Activated CD4-positive, alpha-beta T cell treated with anti-CD3 and anti-CD28 coated beads, Interleukin-2, amount 10 ng/mL, durations not matched to agents 7 days and 5 days (primary cell): ENCODE measurements around the gene FAM222B. TPM values are rescaled to one million over a fixed set of nuclear protein-coding genes. Genes with fewer than 3 reads are reported as not detected.
"Not testable (repeated sequence)": the region's sequence is repeated elsewhere in the genome, so short reads cannot be mapped to it uniquely, and the experiment has no call there.

ENCODE experiments used
- CTCF ChIA-PET: fragments of 350-600 bp; sonication (Branson Sonifier 250); formaldehyde crosslinking; loops from one replicate; lab custom pipeline; 2021; ENCODE audit warnings: antibody characterized with exemption; lab: Charles Lee
- POLR2A ChIA-PET: fragments of 350-600 bp; sonication (Branson Sonifier 250); formaldehyde crosslinking; loops from one replicate; lab custom pipeline; 2021; ENCODE audit warnings: antibody characterized with exemption; lab: Charles Lee
- DNase-seq: peaks from one replicate; pipeline ENCODE4 v3.0.0-alpha.2; 2020
- H3K27ac Mint-ChIP-seq: one replicate; pipeline ENCODE4 v1.8.0; 2021; ENCODE audit warnings: mild to moderate bottlenecking, moderate library complexity, mixed read lengths
- H3K27me3 Mint-ChIP-seq: one replicate; pipeline ENCODE4 v1.8.0; 2021; ENCODE audit warnings: mixed read lengths
- H3K36me3 Mint-ChIP-seq: one replicate; pipeline ENCODE4 v1.8.0; 2021; ENCODE audit warnings: low read depth, mixed read lengths
- H3K4me1 Mint-ChIP-seq: one replicate; pipeline ENCODE4 v1.8.0; 2021; ENCODE audit warnings: mixed read lengths
- H3K4me3 Mint-ChIP-seq: one replicate; pipeline ENCODE4 v1.8.0; 2021; ENCODE audit warnings: mild to moderate bottlenecking, moderate library complexity, mixed read lengths
- H3K9me3 Mint-ChIP-seq: one replicate; pipeline ENCODE4 v1.8.0; 2021; ENCODE audit warnings: mixed read lengths
- total RNA-seq, 2 experiments: library from RNA; stranded (reverse); gene quantifications; one replicate each; pipeline ENCODE4 v1.2.3, GENCODE V29; 2021

Gene FAM222B
- total RNA-seq, 2 experiments from 2014 or later, result 15.7 to 17.9 TPM

DNA sequence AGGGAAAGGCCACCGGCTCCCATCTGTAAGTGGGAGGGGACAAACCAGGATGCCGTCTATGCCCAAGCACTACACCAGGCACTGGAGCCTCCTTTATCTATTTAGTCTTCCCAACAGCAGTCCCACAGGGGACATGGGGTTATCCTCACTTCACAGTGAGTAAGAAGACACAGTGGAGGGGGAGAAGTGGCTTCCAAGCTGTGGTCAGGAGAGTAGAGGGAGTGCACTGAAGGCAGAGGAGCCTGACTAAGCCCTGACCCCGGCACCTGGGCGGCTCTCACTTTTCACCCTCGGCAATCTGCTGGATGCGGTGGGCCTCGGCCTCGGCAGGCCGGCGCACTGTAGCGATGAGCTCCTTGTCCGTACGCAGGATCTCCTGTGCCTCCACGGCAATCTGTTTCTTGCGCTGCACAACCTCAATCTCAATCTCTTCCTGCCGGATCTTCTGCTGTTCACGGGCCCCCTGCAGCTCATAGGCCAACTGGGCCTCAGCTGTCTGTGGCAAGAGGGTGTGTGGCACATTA lies 39.0 kb upstream of the FAM222B start:
- Mint-ChIP-seq H3K36me3 (peaks cover 52% of the 10 kb centered on the region), H3K4me1 (peaks cover 7% of the 10 kb centered on the region), H3K9me3 (no peaks in the 10 kb centered on the region), H3K27ac (no peak overlapping the region), H3K4me3 (no peak overlapping the region), H3K27me3 (no peaks in the 10 kb centered on the region)
- ChIA-PET POLR2A (no interaction called here), CTCF (interaction anchor here (1.1 to 2.3 kb wide), 7 partner anchors 9 to 118 kb away, joined by 3 to 9 read pairs (median 5); no protein-coding TSS in a partner anchor)
- DNase-seq, result no peak

DNA sequence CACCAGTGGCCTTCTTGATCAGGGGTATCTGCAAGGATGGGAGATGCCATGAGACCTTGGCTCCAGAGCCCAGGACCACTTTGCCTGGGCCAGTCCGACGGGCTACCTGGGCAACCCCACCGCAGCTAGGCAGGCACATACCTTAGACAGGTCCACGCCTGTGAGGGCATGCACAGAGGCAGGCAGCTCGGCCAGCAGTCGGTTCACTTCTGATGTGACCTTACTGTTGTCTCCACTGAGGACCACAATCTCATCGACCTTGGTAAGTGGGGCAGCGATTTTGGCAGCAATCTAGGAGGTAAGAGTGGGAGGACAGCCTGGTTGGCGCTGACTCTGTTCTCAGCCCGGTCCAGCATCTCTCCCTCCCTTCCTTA lies 38.0 kb upstream of the FAM222B start:
- ChIA-PET POLR2A (interaction anchor here (0.6 kb wide), 1 partner anchor 155 kb away, joined by 5 read pairs; no protein-coding TSS in a partner anchor), CTCF (interaction anchor here (2.3 kb wide), 1 partner anchor 11 kb away, joined by 8 read pairs; no protein-coding TSS in a partner anchor)
- Mint-ChIP-seq H3K27ac (no peak overlapping the region), H3K27me3 (no peaks in the 10 kb centered on the region), H3K36me3 (peaks cover 52% of the 10 kb centered on the region), H3K9me3 (no peaks in the 10 kb centered on the region), H3K4me3 (no peak overlapping the region), H3K4me1 (peaks cover 8% of the 10 kb centered on the region)
- no peak for DNase-seq

DNA sequence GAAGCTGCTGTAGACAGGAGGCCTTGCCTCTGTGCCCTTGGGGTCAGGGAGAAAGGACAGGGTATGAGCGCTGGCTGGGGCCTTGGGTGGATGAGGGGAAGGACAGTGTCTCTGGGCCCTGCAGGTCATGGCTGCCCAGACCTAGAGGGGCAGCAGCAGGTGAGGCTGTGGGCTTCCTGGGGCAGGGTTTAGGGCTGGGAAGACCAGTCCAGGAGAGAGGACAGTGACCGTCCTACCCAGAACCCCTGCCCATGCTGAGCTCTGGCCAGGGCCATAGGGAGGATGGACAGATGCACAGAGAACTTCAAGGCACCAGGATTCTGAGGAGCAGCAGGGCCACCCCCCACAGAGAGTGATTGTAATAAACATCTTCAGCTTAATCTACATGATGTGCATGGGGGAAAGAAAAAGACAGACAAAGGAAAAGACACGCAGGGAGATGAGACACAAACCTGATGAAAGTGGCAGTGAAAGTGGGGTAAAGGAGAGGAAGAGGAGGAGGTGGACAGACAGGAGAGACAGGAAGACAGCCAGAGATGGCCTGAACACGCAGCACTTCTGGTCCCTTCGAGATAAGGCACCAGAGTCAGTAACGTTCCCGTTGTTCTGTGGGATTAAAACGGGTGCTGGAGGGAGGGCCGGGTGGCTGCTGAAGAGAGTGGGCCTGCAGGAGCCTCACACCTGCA lies 37.4 kb upstream of the FAM222B start:
- Mint-ChIP-seq H3K9me3 (no peaks in the 10 kb centered on the region), H3K27ac (peak overlapping the region; percentile 78), H3K4me1 (peaks cover 8% of the 10 kb centered on the region), H3K36me3 (peaks cover 48% of the 10 kb centered on the region), H3K27me3 (no peaks in the 10 kb centered on the region), H3K4me3 (no peak overlapping the region)
- ChIA-PET CTCF (interaction anchor here (1.0 to 2.3 kb wide), 7 partner anchors 11 to 153 kb away, joined by 3 to 8 read pairs (median 3); partner anchors contain the start of gene FLOT2), POLR2A (interaction anchor here (0.6 kb wide), 1 partner anchor 155 kb away, joined by 5 read pairs; no protein-coding TSS in a partner anchor)
- no peak for DNase-seq

DNA sequence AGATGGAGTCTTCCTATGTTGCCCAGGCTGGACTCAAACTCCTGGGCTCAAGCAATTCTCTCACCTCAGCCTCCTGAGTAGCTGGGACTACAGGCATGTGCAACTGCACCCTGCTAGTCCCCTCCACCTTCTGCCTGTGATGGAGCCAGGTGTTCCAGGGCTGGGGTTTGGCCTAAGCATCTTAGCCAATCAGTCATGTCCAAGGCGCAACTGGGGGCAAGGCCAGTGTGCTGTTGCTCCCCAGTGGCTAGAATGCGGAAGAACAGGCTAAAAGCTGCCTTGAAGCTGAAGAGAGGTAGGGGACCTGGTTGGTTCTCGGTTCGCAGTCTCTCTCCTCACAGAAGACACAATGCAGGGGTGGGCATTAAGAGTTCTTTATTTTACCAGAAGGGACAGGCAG lies 36.4 kb upstream of the FAM222B start:
- no peaks in the 10 kb centered on the region for H3K9me3 Mint-ChIP-seq

GRCh38 chr17:28878158-28878910 lies 35.7 kb upstream of the FAM222B start:
- Mint-ChIP-seq H3K9me3 (no peaks in the 10 kb centered on the region), H3K4me3 (no peak overlapping the region), H3K36me3 (peaks cover 39% of the 10 kb centered on the region), H3K27me3 (no peaks in the 10 kb centered on the region), H3K4me1 (peaks cover 8% of the 10 kb centered on the region), H3K27ac (no peak overlapping the region)
- ChIA-PET CTCF (interaction anchor here (1.1 to 1.6 kb wide), 5 partner anchors 19 to 152 kb away, joined by 3 to 5 read pairs (median 3); partner anchors contain the start of gene FLOT2), POLR2A (no interaction called here)
- no peak for DNase-seq

More for the DNA sequence above, 36.4 kb upstream of the FAM222B start:
- Mint-ChIP-seq H3K4me3 (no peak overlapping the region), H3K36me3 (peaks cover 40% of the 10 kb centered on the region), H3K4me1 (peaks cover 8% of the 10 kb centered on the region), H3K27me3 (no peaks in the 10 kb centered on the region), H3K27ac (no peak overlapping the region)
- ChIA-PET POLR2A (no interaction called here), CTCF (interaction anchor here (1.0 to 2.3 kb wide), 8 partner anchors 10 to 152 kb away, joined by 3 to 8 read pairs (median 3); partner anchors contain the start of gene FLOT2)
- no peak for DNase-seq

- CTCF ChIA-PET, result not testable (repeated sequence)
Observed at GRCh38 chr17:28877150-28877711, 34.6 kb upstream of the FAM222B start.

GRCh38 chr17:28875848-28876550 lies 33.4 kb upstream of the FAM222B start:
- Mint-ChIP-seq H3K9me3 (no peaks in the 10 kb centered on the region), H3K36me3 (peaks cover 25% of the 10 kb centered on the region), H3K27ac (no peak overlapping the region), H3K4me3 (no peak overlapping the region), H3K27me3 (no peaks in the 10 kb centered on the region), H3K4me1 (peaks cover 20% of the 10 kb centered on the region)
- POLR2A ChIA-PET, result no interaction called here
- no peak for DNase-seq
- CTCF ChIA-PET, result interaction anchor here (0.9 kb wide), 1 partner anchor 150 kb away, joined by 4 read pairs; the partner anchor contains the start of gene TLCD1

More at GRCh38 chr17:28877150-28877711, 34.6 kb upstream of the FAM222B start:
- H3K4me1 Mint-ChIP-seq, H3K27me3 Mint-ChIP-seq, H3K9me3 Mint-ChIP-seq, DNase-seq, POLR2A ChIA-PET, H3K4me3 Mint-ChIP-seq, H3K27ac Mint-ChIP-seq: not testable (repeated sequence)
- H3K36me3 Mint-ChIP-seq, result peaks cover 29% of the 10 kb centered on the region

GRCh38 chr17:28874750-28875149 lies 32.2 kb upstream of the FAM222B start:
- CTCF ChIA-PET, result interaction anchor here (0.7 to 1.2 kb wide), 3 partner anchors 24 to 72 kb away, joined by 3 to 5 read pairs (median 3); no protein-coding TSS in a partner anchor

GRCh38 chr17:28873839-28874238 lies 31.2 kb upstream of the FAM222B start:
- POLR2A ChIA-PET, result no interaction called here
- CTCF ChIA-PET, result no interaction called here
- peaks cover 19% of the 10 kb centered on the region for H3K4me1 Mint-ChIP-seq
- no peaks in the 10 kb centered on the region for H3K27me3 Mint-ChIP-seq
- H3K4me3 Mint-ChIP-seq, result no peak overlapping the region
- no peaks in the 10 kb centered on the region for H3K9me3 Mint-ChIP-seq
- DNase-seq, result no peak
- H3K36me3 Mint-ChIP-seq, result peaks cover 12% of the 10 kb centered on the region
- H3K27ac Mint-ChIP-seq, result no peak overlapping the region

More at GRCh38 chr17:28874750-28875149, 32.2 kb upstream of the FAM222B start:
- no peak overlapping the region for H3K27ac Mint-ChIP-seq
- peaks cover 15% of the 10 kb centered on the region for H3K36me3 Mint-ChIP-seq
- no peaks in the 10 kb centered on the region for H3K9me3 Mint-ChIP-seq
- H3K27me3 Mint-ChIP-seq, result no peaks in the 10 kb centered on the region
- peaks cover 21% of the 10 kb centered on the region for H3K4me1 Mint-ChIP-seq
- POLR2A ChIA-PET, result no interaction called here
- no peak overlapping the region for H3K4me3 Mint-ChIP-seq
- DNase-seq, result no peak

DNA sequence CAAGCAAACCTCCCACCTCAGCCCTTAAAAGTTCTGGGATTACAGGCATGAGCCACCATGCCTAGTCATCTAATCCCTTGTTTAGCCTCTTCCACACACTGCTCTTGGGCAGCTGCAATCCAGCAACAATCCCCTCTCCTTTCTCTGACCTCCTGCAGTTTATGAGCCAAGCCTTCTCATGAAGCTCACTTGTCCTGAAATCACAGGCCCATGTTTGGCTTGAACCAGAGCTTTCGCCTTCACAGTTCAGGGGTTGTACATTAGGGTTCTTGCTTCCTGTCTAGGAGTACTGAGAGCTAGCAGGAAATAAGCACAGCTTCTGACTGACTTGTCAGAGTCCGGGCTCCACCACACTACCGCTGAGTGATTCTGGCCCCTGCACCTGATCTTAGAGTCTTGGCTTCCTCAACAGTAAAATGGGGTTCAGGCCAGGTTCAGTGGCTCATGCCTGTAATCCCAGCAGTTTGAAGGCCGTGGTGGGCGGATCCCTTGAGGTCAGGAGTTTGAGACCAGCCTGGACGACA lies 28.5 kb upstream of the FAM222B start:
- Mint-ChIP-seq H3K36me3 (peaks cover 2% of the 10 kb centered on the region), H3K27me3 (no peaks in the 10 kb centered on the region), H3K9me3 (no peaks in the 10 kb centered on the region), H3K27ac (peak overlapping the region; percentile 93), H3K4me3 (no peak overlapping the region), H3K4me1 (peaks cover 14% of the 10 kb centered on the region)
- DNase-seq, result peak; percentile 61
- POLR2A ChIA-PET, result interaction anchor here (0.6 to 0.7 kb wide), 2 partner anchors 11 to 16 kb away, joined by 3 to 4 read pairs; no protein-coding TSS in a partner anchor
- CTCF ChIA-PET, result interaction anchor here (0.7 to 3.0 kb wide), 12 partner anchors 10 to 633 kb away, joined by 3 to 14 read pairs (median 4); partner anchors contain the start of gene DHRS13

DNA sequence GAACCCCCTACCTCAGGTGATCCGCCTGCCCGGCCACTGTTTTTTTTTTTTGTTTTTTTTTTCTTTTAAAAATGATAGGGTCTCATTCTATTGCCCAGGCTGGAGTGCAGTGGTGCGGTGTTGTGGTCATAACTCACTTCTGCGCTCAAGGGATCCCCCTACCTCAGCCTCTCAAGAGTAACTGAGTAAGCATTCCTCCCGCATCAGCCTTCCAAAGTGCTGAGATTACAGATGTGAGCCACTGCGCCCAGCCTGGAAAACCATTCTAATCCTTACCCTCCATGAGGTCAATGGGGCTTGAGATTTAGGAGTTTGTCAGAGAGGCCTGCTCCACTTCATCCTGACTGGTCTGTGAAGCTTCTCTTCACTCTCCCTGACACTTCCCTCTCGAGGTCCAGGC lies 24.7 kb upstream of the FAM222B start:
- Mint-ChIP-seq H3K4me1 (peaks cover 22% of the 10 kb centered on the region), H3K27me3 (no peaks in the 10 kb centered on the region), H3K9me3 (no peaks in the 10 kb centered on the region), H3K27ac (no peak overlapping the region), H3K4me3 (no peak overlapping the region), H3K36me3 (peaks cover 2% of the 10 kb centered on the region)
- POLR2A ChIA-PET, result interaction anchor here (0.8 kb wide), 1 partner anchor 59 kb away, joined by 4 read pairs; no protein-coding TSS in a partner anchor
- no peak for DNase-seq
- CTCF ChIA-PET, result interaction anchor here (0.6 to 1.7 kb wide), 5 partner anchors 57 to 138 kb away, joined by 3 to 5 read pairs (median 3); no protein-coding TSS in a partner anchor
